Liver (tissue), 9 donors: Measurements from ENCODE around the gene TAF3. TPM values are rescaled to one million over a fixed set of nuclear protein-coding genes. Genes with fewer than 3 reads are reported as not detected.

Experiments used
- DNase-seq: peaks from one replicate; pipeline ENCODE4 v3.0.0-alpha.2; 2017; ENCODE audit warnings: low spot score
- H3K27ac ChIP-seq, 2 donors: one replicate each; pipeline ENCODE4 v1.7.0; 2013; ENCODE audit warnings: inconsistent platforms in 2 of 2, low read length in 2 of 2, control low read depth in 1 of 2, low read depth in 1 of 2, mild to moderate bottlenecking in 1 of 2
- H3K27me3 ChIP-seq, 4 donors: one replicate each; pipeline versions ENCODE4 v1.6.1 to v1.7.0; 2013; ENCODE audit warnings: low read length in 3 of 4, inconsistent platforms in 1 of 4, mild to moderate bottlenecking in 1 of 4, moderate library complexity in 1 of 4; ENCODE audit not compliant: control insufficient read depth in 4 of 4, insufficient read depth in 4 of 4
- H3K36me3 ChIP-seq, 4 donors: one replicate each; pipeline versions ENCODE4 v1.6.1 to v1.7.0; 2013; ENCODE audit warnings: low read length in 3 of 4, mild to moderate bottlenecking in 3 of 4, low read depth in 1 of 4, moderate library complexity in 1 of 4; ENCODE audit not compliant: control insufficient read depth in 4 of 4, insufficient read depth in 3 of 4
- H3K4me1 ChIP-seq, 4 donors: one replicate each; pipeline versions ENCODE4 v1.6.1 to v1.7.0; 2013; ENCODE audit warnings: low read length in 3 of 4, mild to moderate bottlenecking in 3 of 4, moderate library complexity in 1 of 4; ENCODE audit not compliant: control insufficient read depth in 4 of 4, insufficient read depth in 4 of 4
- H3K4me3 ChIP-seq, 3 donors: one replicate each; pipeline versions ENCODE4 v1.6.1 to v1.7.0; 2013; ENCODE audit warnings: low read length in 3 of 3, control low read depth in 1 of 3, low read depth in 1 of 3, mild to moderate bottlenecking in 1 of 3
- H3K9ac ChIP-seq, 2 donors: one replicate each; pipeline ENCODE4 v1.7.0; 2013; ENCODE audit warnings: low read length in 2 of 2, mild to moderate bottlenecking in 2 of 2, moderate library complexity in 2 of 2, control low read depth in 1 of 2, low read depth in 1 of 2
- H3K9me3 ChIP-seq, 4 donors: one replicate each; pipeline versions ENCODE4 v1.6.1 to v1.7.0; 2013; ENCODE audit warnings: low read length in 3 of 4; ENCODE audit not compliant: control insufficient read depth in 4 of 4
- EGR1 ChIP-seq, 2 donors: IDR thresholded peaks; 2 replicates each; pipeline ENCODE4 v1.6.1; 2016 to 2018; ENCODE audit warnings: antibody characterized with exemption in 2 of 2, low read depth in 2 of 2
- FOXA1 ChIP-seq: IDR thresholded peaks from 2 replicates; pipeline ENCODE4 v1.6.1; 2016; ENCODE audit warnings: antibody characterized with exemption
- FOXA2 ChIP-seq: IDR thresholded peaks from 2 replicates; pipeline ENCODE4 v1.6.1; 2016; ENCODE audit warnings: antibody characterized with exemption
- GABPA ChIP-seq, 2 donors: IDR thresholded peaks in 1 of 2; conservative IDR thresholded peaks in 1 of 2; 2 replicates each; pipeline ENCODE4 v1.6.1; 2016; ENCODE audit warnings: antibody characterized with exemption in 2 of 2, mild to moderate bottlenecking in 1 of 2, moderate library complexity in 1 of 2
- HNF4A ChIP-seq, 2 donors: conservative IDR thresholded peaks; 2 replicates each; pipeline ENCODE4 v1.6.1; 2016; ENCODE audit warnings: antibody characterized with exemption in 2 of 2, mild to moderate bottlenecking in 2 of 2
- HNF4G ChIP-seq: IDR thresholded peaks from 2 replicates; pipeline ENCODE4 v1.6.1; 2016; ENCODE audit warnings: antibody characterized with exemption
- JUND ChIP-seq, 2 donors: IDR thresholded peaks; 2 replicates each; pipeline ENCODE4 v1.6.1; 2016; ENCODE audit warnings: antibody characterized with exemption in 2 of 2
- NR2F2 ChIP-seq: IDR thresholded peaks from 2 replicates; pipeline ENCODE4 v1.6.1; 2016; ENCODE audit warnings: antibody characterized with exemption
- RAD21 ChIP-seq, 2 donors: IDR thresholded peaks; 2 replicates each; pipeline ENCODE4 v1.6.1; 2016; ENCODE audit warnings: antibody characterized with exemption in 2 of 2, mild to moderate bottlenecking in 2 of 2
- RXRA ChIP-seq, 2 donors: IDR thresholded peaks; 2 replicates each; pipeline ENCODE4 v1.6.1; 2017 to 2018; ENCODE audit warnings: antibody characterized with exemption in 2 of 2, mild to moderate bottlenecking in 1 of 2
- SP1 ChIP-seq: IDR thresholded peaks from 2 replicates; pipeline ENCODE4 v1.6.1; 2018; ENCODE audit warnings: antibody characterized with exemption, mild to moderate bottlenecking
- TAF1 ChIP-seq: conservative IDR thresholded peaks from 2 replicates; pipeline ENCODE4 v1.6.1; 2016; ENCODE audit warnings: antibody characterized with exemption, mild to moderate bottlenecking
- YY1 ChIP-seq: IDR thresholded peaks from 2 replicates; pipeline ENCODE4 v1.6.1; 2016; ENCODE audit warnings: antibody characterized with exemption, mild to moderate bottlenecking
- WGBS: extraction: QIAGEN DNeasy Blood & Tissue Kit; methylation state at CpG from one replicate; pipeline ENCODE4 v1.1.7; 2013; 5-methylcytosine and 5-hydroxymethylcytosine counted together
- polyA plus RNA-seq, 2 donors: library from polyadenylated mRNA; stranded (reverse) in 1 of 2; unstranded in 1 of 2; fragments of 200-250 nt in 1 of 2; fragments of >200 nt in 1 of 2; fragmentation: Nextera tagmentation in 1 of 2; extraction: Ambion mirVana in 1 of 2; gene quantifications; one replicate each; pipeline versions ENCODE4 v1.2.1 to v1.2.3, GENCODE V29; 2013 to 2015
- total RNA-seq, 2 donors: library from RNA; depleted of rRNA; stranded (reverse); fragments of >200 nt; gene quantifications; one replicate each; pipeline ENCODE4 v1.2.3, GENCODE V29; 2014
- TF ChIP-seq, protein P1 (sequence below): IDR thresholded peaks from 2 replicates; pipeline ENCODE4 v1.6.1; 2016; ENCODE audit warnings: antibody characterized with exemption
- TF ChIP-seq, protein P2 (sequence below): IDR thresholded peaks from 2 replicates; pipeline ENCODE4 v1.6.1; 2016; ENCODE audit warnings: antibody characterized with exemption
- TF ChIP-seq, protein P3 (sequence below): fragments of 150-350 bp; IDR thresholded peaks from 2 replicates; pipeline ENCODE4 v1.5.1; 2017; ENCODE audit warnings: improper control_type of control experiment, low read depth, low read length; ENCODE audit not compliant: missing input control
- TF ChIP-seq, protein P4 (sequence below): IDR thresholded peaks from 2 replicates; pipeline ENCODE4 v1.6.1; 2016; ENCODE audit warnings: antibody characterized with exemption, mild to moderate bottlenecking
- TF ChIP-seq, protein P5 (sequence below): IDR thresholded peaks from 2 replicates; pipeline ENCODE4 v1.6.1; 2016; ENCODE audit warnings: antibody characterized with exemption
- donor health status: healthy.
- donor health status: healthy.
- donor health status: healthy.
- donor health status: healthy.
- donor health status: healthy.

The TAF3 gene
- total and polyA plus RNA-seq, 4 donors: 1.5 to 3.6 (median 1.9) TPM

DNA sequence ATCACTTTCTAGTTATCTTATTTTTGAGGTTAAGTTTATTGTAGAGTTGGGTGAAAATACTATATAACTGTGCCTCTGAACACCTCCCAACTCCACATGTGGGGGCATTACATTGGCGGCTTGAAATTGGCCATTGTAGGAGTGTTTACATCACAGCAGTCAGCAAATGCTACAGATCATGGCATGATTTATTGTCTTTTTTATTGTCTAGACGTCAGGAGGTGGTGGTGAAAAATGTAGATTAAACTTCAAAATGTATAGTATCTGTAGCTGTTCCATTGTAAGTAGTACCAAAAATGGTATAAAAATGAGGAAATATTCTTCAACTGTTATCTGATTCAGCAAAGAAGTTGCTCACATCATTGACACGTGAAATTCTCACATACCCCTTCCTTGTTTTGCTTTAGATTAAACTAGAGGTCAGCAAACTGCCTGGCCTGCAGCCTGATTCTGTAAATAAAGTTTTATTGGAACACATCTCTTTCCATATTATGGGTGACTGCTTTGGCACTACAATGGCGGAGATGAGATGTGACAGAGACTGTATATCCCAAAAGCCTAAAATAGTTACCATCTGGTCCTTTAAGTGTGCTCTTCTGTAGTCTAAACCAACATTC, 35.0 kb downstream of the TAF3 start:
- WGBS: 76% methylated on average over 4 of the region's 4 CpGs
- Histone ChIP-seq H3K27me3 (no peaks in the 10 kb centered on the region), H3K9ac (no peak overlapping the region), H3K4me3 (no peak overlapping the region), H3K9me3 (no peaks in the 10 kb centered on the region), H3K4me1 (peaks cover 7 to 28% (median 12%) of the 10 kb centered on the region in 4 donors), H3K27ac (no peak overlapping the region), H3K36me3 (no peaks in the 10 kb centered on the region)
- no peak for TF ChIP-seq TAF1
- TF ChIP-seq YY1: no peak
- no peak for TF ChIP-seq FOXA2
- DNase-seq: no peak

DNA sequence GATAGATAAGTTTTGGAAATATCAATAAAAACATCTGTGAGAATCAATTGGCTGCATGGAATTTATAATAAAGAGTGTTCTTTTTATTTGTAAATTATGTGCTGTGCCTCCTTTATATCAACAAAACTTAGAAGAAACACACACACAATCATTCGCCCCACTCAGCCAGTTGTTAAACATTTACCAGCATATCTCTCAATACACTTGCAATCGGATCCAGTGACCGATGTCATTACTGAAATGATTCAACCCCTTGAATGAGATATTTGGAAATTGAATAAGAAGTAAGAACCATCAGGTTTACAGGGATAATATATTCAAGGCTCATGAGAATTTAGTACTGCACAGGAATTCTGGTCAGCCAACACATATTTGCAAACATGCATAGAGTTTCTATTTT, 35.6 kb downstream of the TAF3 start:
- no peaks in the 10 kb centered on the region for H3K9me3 ChIP-seq
- peaks cover 7 to 28% (median 12%) of the 10 kb centered on the region in 4 donors for H3K4me1 ChIP-seq
- no peak overlapping the region for H3K9ac ChIP-seq
- no peak overlapping the region for H3K27ac ChIP-seq
- no peak for DNase-seq
- no peak for TF ChIP-seq FOXA2
- no peak for TF ChIP-seq RXRA (IDR thresholded peaks at IDR 0.05)
- TF ChIP-seq SP1: no peak
- TF ChIP-seq NR2F2: no peak
- no peak for TF ChIP-seq YY1
- TF ChIP-seq, protein P1, sequence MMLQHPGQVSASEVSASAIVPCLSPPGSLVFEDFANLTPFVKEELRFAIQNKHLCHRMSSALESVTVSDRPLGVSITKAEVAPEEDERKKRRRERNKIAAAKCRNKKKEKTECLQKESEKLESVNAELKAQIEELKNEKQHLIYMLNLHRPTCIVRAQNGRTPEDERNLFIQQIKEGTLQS: no peak
- TF ChIP-seq EGR1 (IDR thresholded peaks at IDR 0.05; ENCODE audit: low read depth in 2 of 2): no peak
- TF ChIP-seq HNF4G: no peak
- TF ChIP-seq, protein P2, sequence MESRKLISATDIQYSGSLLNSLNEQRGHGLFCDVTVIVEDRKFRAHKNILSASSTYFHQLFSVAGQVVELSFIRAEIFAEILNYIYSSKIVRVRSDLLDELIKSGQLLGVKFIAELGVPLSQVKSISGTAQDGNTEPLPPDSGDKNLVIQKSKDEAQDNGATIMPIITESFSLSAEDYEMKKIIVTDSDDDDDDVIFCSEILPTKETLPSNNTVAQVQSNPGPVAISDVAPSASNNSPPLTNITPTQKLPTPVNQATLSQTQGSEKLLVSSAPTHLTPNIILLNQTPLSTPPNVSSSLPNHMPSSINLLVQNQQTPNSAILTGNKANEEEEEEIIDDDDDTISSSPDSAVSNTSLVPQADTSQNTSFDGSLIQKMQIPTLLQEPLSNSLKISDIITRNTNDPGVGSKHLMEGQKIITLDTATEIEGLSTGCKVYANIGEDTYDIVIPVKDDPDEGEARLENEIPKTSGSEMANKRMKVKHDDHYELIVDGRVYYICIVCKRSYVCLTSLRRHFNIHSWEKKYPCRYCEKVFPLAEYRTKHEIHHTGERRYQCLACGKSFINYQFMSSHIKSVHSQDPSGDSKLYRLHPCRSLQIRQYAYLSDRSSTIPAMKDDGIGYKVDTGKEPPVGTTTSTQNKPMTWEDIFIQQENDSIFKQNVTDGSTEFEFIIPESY: no peak
- TF ChIP-seq, protein P3, sequence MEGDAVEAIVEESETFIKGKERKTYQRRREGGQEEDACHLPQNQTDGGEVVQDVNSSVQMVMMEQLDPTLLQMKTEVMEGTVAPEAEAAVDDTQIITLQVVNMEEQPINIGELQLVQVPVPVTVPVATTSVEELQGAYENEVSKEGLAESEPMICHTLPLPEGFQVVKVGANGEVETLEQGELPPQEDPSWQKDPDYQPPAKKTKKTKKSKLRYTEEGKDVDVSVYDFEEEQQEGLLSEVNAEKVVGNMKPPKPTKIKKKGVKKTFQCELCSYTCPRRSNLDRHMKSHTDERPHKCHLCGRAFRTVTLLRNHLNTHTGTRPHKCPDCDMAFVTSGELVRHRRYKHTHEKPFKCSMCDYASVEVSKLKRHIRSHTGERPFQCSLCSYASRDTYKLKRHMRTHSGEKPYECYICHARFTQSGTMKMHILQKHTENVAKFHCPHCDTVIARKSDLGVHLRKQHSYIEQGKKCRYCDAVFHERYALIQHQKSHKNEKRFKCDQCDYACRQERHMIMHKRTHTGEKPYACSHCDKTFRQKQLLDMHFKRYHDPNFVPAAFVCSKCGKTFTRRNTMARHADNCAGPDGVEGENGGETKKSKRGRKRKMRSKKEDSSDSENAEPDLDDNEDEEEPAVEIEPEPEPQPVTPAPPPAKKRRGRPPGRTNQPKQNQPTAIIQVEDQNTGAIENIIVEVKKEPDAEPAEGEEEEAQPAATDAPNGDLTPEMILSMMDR: no peak
- no peaks in the 10 kb centered on the region for H3K27me3 ChIP-seq
- H3K36me3 ChIP-seq: no peaks in the 10 kb centered on the region
- no peak overlapping the region for H3K4me3 ChIP-seq
- 32% methylated on average over 3 of the region's 3 CpGs for WGBS

DNA sequence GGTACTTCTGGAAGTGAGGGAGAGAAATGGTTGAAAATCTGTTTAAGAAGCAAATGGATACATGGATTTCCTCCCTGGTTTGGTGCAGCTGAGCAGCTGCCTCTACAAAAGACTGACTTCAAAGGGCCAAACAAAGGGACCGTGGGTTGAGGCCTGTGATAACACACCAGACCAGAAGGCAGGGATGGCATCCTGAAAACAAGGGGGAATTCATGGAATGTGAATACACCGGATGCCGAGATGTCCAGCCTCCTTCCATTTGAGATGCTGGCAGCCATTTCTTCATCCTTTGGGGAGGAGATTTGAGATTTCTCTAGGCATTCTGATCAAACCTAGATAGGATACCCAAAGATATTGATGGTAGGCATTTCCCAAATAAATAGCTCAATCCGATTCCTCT, 36.9 kb downstream of the TAF3 start:
- peaks cover 7 to 28% (median 12%) of the 10 kb centered on the region in 4 donors for H3K4me1 ChIP-seq
- no peak overlapping the region for H3K27ac ChIP-seq
- no peak for DNase-seq
- 98% methylated on average over 4 of the region's 4 CpGs for WGBS
- no peaks in the 10 kb centered on the region for H3K9me3 ChIP-seq
- no peaks in the 10 kb centered on the region for H3K27me3 ChIP-seq
- H3K36me3 ChIP-seq: no peaks in the 10 kb centered on the region
- no peak for TF ChIP-seq RAD21 (IDR thresholded peaks at IDR 0.05)
- TF ChIP-seq HNF4A (conservative IDR thresholded peaks at IDR 0.05): no peak
- no peak for TF ChIP-seq HNF4G
- TF ChIP-seq, protein P4, sequence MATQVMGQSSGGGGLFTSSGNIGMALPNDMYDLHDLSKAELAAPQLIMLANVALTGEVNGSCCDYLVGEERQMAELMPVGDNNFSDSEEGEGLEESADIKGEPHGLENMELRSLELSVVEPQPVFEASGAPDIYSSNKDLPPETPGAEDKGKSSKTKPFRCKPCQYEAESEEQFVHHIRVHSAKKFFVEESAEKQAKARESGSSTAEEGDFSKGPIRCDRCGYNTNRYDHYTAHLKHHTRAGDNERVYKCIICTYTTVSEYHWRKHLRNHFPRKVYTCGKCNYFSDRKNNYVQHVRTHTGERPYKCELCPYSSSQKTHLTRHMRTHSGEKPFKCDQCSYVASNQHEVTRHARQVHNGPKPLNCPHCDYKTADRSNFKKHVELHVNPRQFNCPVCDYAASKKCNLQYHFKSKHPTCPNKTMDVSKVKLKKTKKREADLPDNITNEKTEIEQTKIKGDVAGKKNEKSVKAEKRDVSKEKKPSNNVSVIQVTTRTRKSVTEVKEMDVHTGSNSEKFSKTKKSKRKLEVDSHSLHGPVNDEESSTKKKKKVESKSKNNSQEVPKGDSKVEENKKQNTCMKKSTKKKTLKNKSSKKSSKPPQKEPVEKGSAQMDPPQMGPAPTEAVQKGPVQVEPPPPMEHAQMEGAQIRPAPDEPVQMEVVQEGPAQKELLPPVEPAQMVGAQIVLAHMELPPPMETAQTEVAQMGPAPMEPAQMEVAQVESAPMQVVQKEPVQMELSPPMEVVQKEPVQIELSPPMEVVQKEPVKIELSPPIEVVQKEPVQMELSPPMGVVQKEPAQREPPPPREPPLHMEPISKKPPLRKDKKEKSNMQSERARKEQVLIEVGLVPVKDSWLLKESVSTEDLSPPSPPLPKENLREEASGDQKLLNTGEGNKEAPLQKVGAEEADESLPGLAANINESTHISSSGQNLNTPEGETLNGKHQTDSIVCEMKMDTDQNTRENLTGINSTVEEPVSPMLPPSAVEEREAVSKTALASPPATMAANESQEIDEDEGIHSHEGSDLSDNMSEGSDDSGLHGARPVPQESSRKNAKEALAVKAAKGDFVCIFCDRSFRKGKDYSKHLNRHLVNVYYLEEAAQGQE: no peak
- TF ChIP-seq, protein P5, sequence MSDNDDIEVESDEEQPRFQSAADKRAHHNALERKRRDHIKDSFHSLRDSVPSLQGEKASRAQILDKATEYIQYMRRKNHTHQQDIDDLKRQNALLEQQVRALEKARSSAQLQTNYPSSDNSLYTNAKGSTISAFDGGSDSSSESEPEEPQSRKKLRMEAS: no peak
- TF ChIP-seq YY1: no peak
- TF ChIP-seq FOXA1: no peak
- TF ChIP-seq SP1: no peak
- no peak for TF ChIP-seq JUND (IDR thresholded peaks at IDR 0.05)
- TF ChIP-seq FOXA2: no peak
- TF ChIP-seq TAF1: no peak
- no peak for TF ChIP-seq EGR1 (IDR thresholded peaks at IDR 0.05; ENCODE audit: low read depth in 2 of 2)
- TF ChIP-seq RXRA (IDR thresholded peaks at IDR 0.05): no peak
- no peak for TF ChIP-seq GABPA (IDR thresholded peaks at IDR 0.05 in 1 of 2, conservative IDR thresholded peaks at IDR 0.05 in 1 of 2)
- TF ChIP-seq, protein P2: no peak
- TF ChIP-seq NR2F2: no peak
- no peak overlapping the region for H3K9ac ChIP-seq
- no peak overlapping the region for H3K4me3 ChIP-seq
